Mesendoderm (in vitro differentiated cells): ENCODE data around the gene AKAP13.

Source experiments
- DNase-seq: peaks from one replicate; pipeline ENCODE4 v3.0.0; 2013
- H2AK5ac ChIP-seq: 2 replicates; pipeline ENCODE4 v1.6.1; 2013; ENCODE audit warnings: low read length, inconsistent platforms
- H2BK120ac ChIP-seq: 2 replicates; pipeline ENCODE4 v1.6.1; 2013; ENCODE audit warnings: low read depth, mild to moderate bottlenecking, low read length, moderate library complexity, mixed read lengths
- H2BK15ac ChIP-seq: replicated peaks from 2 replicates; pipeline ENCODE4 v1.6.1; 2013; ENCODE audit warnings: low read depth, mild to moderate bottlenecking, moderate library complexity
- H2BK5ac ChIP-seq: 2 replicates; pipeline ENCODE4 v1.6.1; 2013; ENCODE audit warnings: low read length, inconsistent platforms
- H3K18ac ChIP-seq: 2 replicates; pipeline ENCODE4 v1.6.1; 2013; ENCODE audit warnings: mild to moderate bottlenecking, low read length, mixed read lengths
- H3K23ac ChIP-seq: one replicate; pipeline ENCODE4 v1.6.1; 2013; ENCODE audit warnings: low read length
- H3K27ac ChIP-seq: 2 replicates; pipeline ENCODE4 v1.5.1; 2013; ENCODE audit warnings: low read depth, mild to moderate bottlenecking, inconsistent platforms, low read length, moderate library complexity
- H3K27me3 ChIP-seq: 2 replicates; pipeline ENCODE4 v1.6.1; 2013; ENCODE audit warnings: low read length, control low read depth, mild to moderate bottlenecking, inconsistent platforms; ENCODE audit not compliant: insufficient read depth, poor library complexity
- H3K36me3 ChIP-seq: 2 replicates; pipeline ENCODE4 v1.6.1; 2013; ENCODE audit warnings: low read length, inconsistent platforms; ENCODE audit not compliant: control insufficient read depth, insufficient read depth
- H3K4ac ChIP-seq: one replicate; pipeline ENCODE4 v1.6.1; 2013; ENCODE audit warnings: low read depth, mild to moderate bottlenecking, low read length, moderate library complexity
- H3K4me1 ChIP-seq: 2 replicates; pipeline ENCODE4 v1.6.1; 2013; ENCODE audit warnings: low read depth, low read length, inconsistent platforms; ENCODE audit not compliant: control insufficient read depth
- H3K4me2 ChIP-seq: 2 replicates; pipeline ENCODE4 v1.6.1; 2013; ENCODE audit warnings: low read length
- H3K4me3 ChIP-seq: 2 replicates; pipeline ENCODE4 v1.5.1; 2013; ENCODE audit warnings: mild to moderate bottlenecking, low read length
- H3K56ac ChIP-seq: one replicate; pipeline ENCODE4 v1.6.1; 2013; ENCODE audit warnings: low read length
- H3K79me1 ChIP-seq: 2 replicates; pipeline ENCODE4 v1.6.1; 2013; ENCODE audit warnings: low read length, inconsistent platforms
- H3K79me2 ChIP-seq: 2 replicates; pipeline ENCODE4 v1.6.1; 2013; ENCODE audit warnings: mild to moderate bottlenecking, low read length; ENCODE audit not compliant: control insufficient read depth, insufficient read depth
- H3K9ac ChIP-seq: 2 replicates; pipeline ENCODE4 v1.6.1; 2013; ENCODE audit warnings: low read length, inconsistent platforms
- H4K5ac ChIP-seq: one replicate; pipeline ENCODE4 v1.6.1; 2013; ENCODE audit warnings: low read length
- H4K8ac ChIP-seq: one replicate; pipeline ENCODE4 v1.6.1; 2013; ENCODE audit warnings: low read depth, mild to moderate bottlenecking, control low read depth, low read length, moderate library complexity
- WGBS: extraction: QIAGEN DNeasy Blood & Tissue Kit; methylation state at CpG from one replicate; pipeline ENCODE4 v1.1.7; 2013; ENCODE audit warnings: low lambda C conversion rate, missing lambda C conversion rate; ENCODE audit not compliant: insufficient coverage; ENCODE audit errors: extremely low coverage; 5-methylcytosine and 5-hydroxymethylcytosine counted together

AKAP13 gene

DNA sequence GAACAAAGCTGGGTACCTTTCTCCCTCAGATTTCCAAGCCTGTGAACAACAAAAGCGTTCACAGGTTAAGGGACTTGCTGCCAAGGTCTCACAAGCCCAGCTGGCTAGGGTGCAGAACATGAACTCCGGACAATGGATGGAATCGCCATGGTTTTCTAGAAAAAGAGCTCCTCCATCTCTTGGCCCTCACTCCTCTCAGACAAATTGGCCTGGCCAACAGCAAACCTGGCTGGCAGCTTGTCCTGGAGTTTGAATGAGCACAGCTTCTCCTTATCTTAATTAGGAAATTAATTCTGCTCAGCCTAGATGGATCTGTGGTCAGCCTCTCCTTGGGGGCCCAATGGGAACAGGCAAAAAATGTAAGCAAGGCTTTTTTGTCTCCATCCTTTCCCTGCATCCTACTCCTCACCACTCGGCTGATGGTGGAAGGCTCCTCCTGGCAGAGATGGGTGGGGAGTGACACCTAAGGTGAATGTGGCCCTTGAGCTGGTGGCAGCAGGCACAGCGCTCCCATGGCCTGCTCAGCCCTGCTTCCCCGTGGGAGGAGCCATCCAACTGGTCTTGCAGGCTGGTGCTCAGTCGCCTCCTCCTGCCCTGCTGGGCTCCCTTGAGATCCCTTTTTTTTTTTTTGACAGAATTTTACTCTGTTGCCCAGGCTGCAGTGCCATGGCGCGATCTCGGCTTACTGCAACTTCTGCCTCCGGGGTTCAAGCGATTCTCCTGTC, 408.5 kb downstream of the AKAP13 start:
- H4K8ac ChIP-seq, result no peak overlapping the region
- H2BK5ac ChIP-seq, result no peak overlapping the region
- no CpG with 5 or more reads among the region's 12 CpGs for WGBS
- H2AK5ac ChIP-seq, result no peak overlapping the region
- DNase-seq, result peak; percentile 49
- H4K5ac ChIP-seq, result no peak overlapping the region
- H3K4me1 ChIP-seq, result peaks cover 30% of the 10 kb centered on the region
- H3K56ac ChIP-seq, result peak overlapping the region; percentile 42
- no peaks in the 10 kb centered on the region for H3K27me3 ChIP-seq
- H3K4ac ChIP-seq, result no peak overlapping the region
- H2BK120ac ChIP-seq, result no peak overlapping the region
- no peak overlapping the region for H3K18ac ChIP-seq
- H3K9ac ChIP-seq, result no peak overlapping the region
- no peak overlapping the region for H3K27ac ChIP-seq
- no peaks in the 10 kb centered on the region for H3K36me3 ChIP-seq
- no peak overlapping the region for H3K23ac ChIP-seq
- H3K4me2 ChIP-seq, result no peak overlapping the region
- H3K4me3 ChIP-seq, result no peak overlapping the region
- H2BK15ac ChIP-seq, result no peak overlapping the region
- peaks cover 47% of the 10 kb centered on the region for H3K79me1 ChIP-seq
- H3K79me2 ChIP-seq, result peaks cover 66% of the 10 kb centered on the region

DNA sequence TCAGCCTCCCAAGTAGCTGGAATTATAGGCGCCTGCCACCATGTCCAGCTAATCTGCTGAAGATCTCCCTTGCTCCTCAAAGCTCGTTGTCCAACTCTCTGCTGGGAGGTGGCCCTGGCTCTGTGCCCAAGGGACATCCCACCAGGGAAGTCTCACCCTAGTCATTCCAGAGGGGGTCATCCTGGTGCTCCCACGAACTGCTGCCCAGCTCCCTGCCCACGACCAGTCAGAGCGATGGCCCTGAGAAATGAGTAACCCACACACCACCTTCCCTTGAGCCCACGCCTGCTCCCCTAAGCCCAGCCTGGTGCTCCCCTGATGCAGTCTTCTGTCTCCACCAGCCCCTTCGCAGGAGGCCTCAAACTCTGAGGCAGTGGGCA, 409.1 kb downstream of the AKAP13 start:
- no CpG with 5 or more reads among the region's 7 CpGs for WGBS
- Histone ChIP-seq H2AK5ac (no peak overlapping the region), H3K4ac (no peak overlapping the region), H3K27ac (no peak overlapping the region), H2BK5ac (no peak overlapping the region), H3K18ac (no peak overlapping the region), H3K56ac (no peak overlapping the region), H3K23ac (no peak overlapping the region), H4K5ac (no peak overlapping the region), H3K79me1 (peaks cover 46% of the 10 kb centered on the region), H2BK15ac (no peak overlapping the region), H3K9ac (no peak overlapping the region), H3K4me3 (no peak overlapping the region), H3K27me3 (no peaks in the 10 kb centered on the region), H4K8ac (no peak overlapping the region), H3K4me2 (no peak overlapping the region), H3K4me1 (peaks cover 30% of the 10 kb centered on the region), H3K36me3 (no peaks in the 10 kb centered on the region), H3K79me2 (peaks cover 66% of the 10 kb centered on the region), H2BK120ac (no peak overlapping the region)
- DNase-seq, result no peak

DNA sequence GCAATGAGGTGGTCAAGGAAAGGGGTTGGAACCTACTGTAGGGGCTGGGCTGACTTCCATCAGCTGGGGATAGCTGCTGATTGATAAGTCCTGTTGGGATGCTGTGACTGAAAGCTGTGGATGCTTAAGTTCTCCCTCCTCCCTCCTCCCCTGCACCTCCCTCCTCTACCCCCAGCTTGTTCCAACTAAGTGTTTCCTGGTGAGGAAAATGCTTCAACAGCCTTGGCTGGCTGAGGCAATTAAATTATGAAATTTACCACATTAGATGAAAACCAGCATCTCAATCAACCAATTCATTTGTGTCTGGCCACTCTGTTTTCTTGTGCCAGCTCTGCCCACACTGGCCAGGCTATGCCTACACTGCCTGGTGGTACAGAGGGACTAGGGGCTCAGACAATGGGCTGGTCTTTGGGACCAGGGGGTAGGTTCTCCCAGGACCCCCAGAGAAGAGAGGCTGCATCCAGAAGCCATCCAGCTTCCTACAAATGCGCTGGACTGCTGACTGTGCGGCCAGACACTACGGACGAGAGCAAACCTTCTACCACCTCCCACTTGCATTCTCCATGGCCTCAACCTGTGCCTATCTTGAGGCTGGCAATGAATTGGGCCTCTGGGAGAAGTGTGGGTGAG, 411.8 kb downstream of the AKAP13 start:
- Histone ChIP-seq H3K4me3 (no peak overlapping the region), H3K4ac (no peak overlapping the region)

DNA sequence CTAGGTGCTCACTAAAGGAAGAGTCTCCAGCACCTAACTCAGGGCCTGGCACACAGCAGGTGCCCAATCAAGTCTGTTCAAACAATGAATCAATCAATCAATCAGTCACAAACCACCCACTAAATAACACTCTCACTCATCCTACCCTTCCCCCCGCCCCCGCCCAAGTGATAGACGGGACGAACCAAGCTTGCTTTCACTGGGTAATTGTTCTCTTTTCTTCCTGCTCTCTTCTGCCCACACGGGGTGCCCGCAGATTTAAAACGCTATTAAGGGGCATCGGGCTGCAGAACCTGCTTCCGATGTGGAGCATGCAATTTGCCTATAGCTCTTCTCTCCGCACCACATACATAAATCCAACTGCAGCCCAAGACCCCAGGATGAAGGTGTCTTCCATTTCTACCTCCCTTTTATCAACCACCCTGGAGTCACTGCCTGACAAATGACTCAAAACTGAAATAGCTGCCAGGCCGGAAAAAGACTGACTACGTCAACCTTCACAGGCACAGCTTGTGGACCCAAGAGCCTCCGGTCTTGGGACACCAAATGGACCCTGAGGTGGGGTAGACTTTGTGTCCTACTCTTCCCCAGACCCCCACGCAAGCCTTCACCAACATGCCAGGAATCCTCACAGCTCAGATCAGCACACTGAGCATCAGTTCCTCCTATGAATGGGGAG, 412.6 kb downstream of the AKAP13 start:
- DNase-seq, result no peak
- H2BK120ac ChIP-seq, result no peak overlapping the region
- no peak overlapping the region for H3K18ac ChIP-seq
- peak overlapping the region; percentile 81 for H3K4me2 ChIP-seq
- no peak overlapping the region for H2BK15ac ChIP-seq
- WGBS, result no CpG with 5 or more reads among the region's 14 CpGs
- no peak overlapping the region for H2BK5ac ChIP-seq
- H3K9ac ChIP-seq, result peak overlapping the region; percentile 86
- H3K79me2 ChIP-seq, result peaks cover 45% of the 10 kb centered on the region
- peak overlapping the region; percentile 56 for H3K56ac ChIP-seq
- H4K8ac ChIP-seq, result no peak overlapping the region
- peaks cover 14% of the 10 kb centered on the region for H3K4me1 ChIP-seq
- H4K5ac ChIP-seq, result no peak overlapping the region
- H3K4ac ChIP-seq, result no peak overlapping the region
- no peaks in the 10 kb centered on the region for H3K36me3 ChIP-seq
- H3K79me1 ChIP-seq, result peaks cover 32% of the 10 kb centered on the region
- H3K4me3 ChIP-seq, result no peak overlapping the region
- no peak overlapping the region for H3K23ac ChIP-seq
- H2AK5ac ChIP-seq, result no peak overlapping the region
- H3K27me3 ChIP-seq, result no peaks in the 10 kb centered on the region
- H3K27ac ChIP-seq, result no peak overlapping the region

More for the DNA sequence above, 411.8 kb downstream of the AKAP13 start:
- Histone ChIP-seq H2BK15ac (no peak overlapping the region), H3K23ac (peak overlapping the region; percentile 80), H3K79me1 (peaks cover 33% of the 10 kb centered on the region), H3K79me2 (peaks cover 52% of the 10 kb centered on the region), H4K5ac (no peak overlapping the region), H2BK120ac (no peak overlapping the region), H3K18ac (no peak overlapping the region), H3K9ac (no peak overlapping the region), H3K4me2 (no peak overlapping the region), H2BK5ac (no peak overlapping the region), H3K4me1 (peaks cover 14% of the 10 kb centered on the region), H3K56ac (no peak overlapping the region), H4K8ac (no peak overlapping the region), H3K27me3 (no peaks in the 10 kb centered on the region), H3K36me3 (no peaks in the 10 kb centered on the region), H3K27ac (no peak overlapping the region), H2AK5ac (no peak overlapping the region)
- DNase-seq, result no peak
- no CpG with 5 or more reads among the region's 4 CpGs for WGBS

DNA sequence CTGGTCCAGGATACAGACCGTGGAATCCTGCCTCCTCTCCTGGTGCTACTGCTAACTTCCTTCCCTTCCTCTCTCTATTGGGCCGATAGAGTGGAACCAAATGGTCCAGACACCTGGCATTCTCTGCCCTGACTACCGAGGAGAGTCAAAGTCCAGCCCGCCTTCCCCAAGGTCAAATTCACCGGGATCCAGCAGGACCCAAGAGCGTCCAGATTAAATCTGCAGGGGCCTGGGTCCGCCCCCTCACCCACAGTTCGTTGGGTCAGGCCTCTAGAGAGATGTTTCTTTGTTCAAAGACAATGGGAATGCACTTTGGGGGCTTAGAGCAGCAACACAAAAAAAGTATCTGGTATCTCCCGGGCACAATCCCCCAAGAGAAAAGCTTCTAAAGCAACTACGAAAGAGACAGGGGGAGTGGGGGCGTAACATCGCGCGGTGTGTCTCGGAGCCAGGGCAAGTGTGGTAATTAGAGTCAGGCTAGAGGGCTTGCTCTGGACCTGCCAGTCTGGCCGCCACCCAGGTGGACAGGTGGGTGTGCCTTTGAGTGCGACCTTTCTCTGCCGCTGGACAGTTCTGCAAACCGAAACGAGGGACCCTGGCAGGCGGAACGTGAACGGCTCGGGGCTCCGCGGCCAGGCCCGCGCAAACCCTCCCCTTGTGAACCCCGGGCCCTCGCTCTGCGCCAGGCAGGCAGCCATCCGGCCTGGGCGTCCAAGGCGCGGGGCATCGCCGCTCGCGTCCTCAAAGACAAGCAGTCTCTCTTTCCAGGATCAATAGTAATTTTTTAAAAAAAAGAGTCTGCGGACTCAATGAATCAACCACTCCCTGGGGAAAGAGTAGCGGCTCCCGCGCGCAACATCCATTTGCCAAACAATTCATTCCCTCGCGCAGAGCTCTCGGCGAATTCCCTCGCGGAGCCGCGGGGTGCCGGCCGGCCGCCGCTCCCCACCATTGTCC, 413.5 kb downstream of the AKAP13 start:
- Histone ChIP-seq H4K8ac (no peak overlapping the region), H3K4me2 (peak overlapping the region; percentile 81), H3K79me1 (peaks cover 26% of the 10 kb centered on the region), H4K5ac (no peak overlapping the region), H3K56ac (peak overlapping the region; percentile 92), H3K4me3 (peak overlapping the region; percentile 79), H2BK120ac (peak overlapping the region; percentile 75), H3K23ac (peak overlapping the region; percentile 85), H3K27me3 (no peaks in the 10 kb centered on the region), H2BK5ac (no peak overlapping the region), H2BK15ac (no peak overlapping the region), H3K27ac (peak overlapping the region; percentile 89), H2AK5ac (no peak overlapping the region), H3K36me3 (no peaks in the 10 kb centered on the region), H3K79me2 (peaks cover 37% of the 10 kb centered on the region), H3K18ac (peak overlapping the region; percentile 98), H3K9ac (peak overlapping the region; percentile 86), H3K4me1 (peaks cover 12% of the 10 kb centered on the region), H3K4ac (no peak overlapping the region)
- WGBS, result no CpG with 5 or more reads among the region's 56 CpGs
- DNase-seq, result peak; percentile 40
